ENCODE measurements around the gene NCDN. TPM values are rescaled to one million over a fixed set of nuclear protein-coding genes. Genes with fewer than 3 reads are reported as not detected.

NCDN gene
- total and polyA plus RNA-seq, 2 of the 8 experiments (the other 6 are each of a cell fraction or from before 2014, with no cell fraction given): 26.2 to 35.4 TPM

- POLR2A ChIA-PET (ENCODE audit: partially characterized antibody): no interaction called here
- Histone ChIP-seq H3K79me2 (ENCODE audit: control insufficient read depth in 1 of 2, insufficient read depth in 2 of 2, low read length in 2 of 2) (no peaks in the 10 kb centered on the region), H3K18ac (ENCODE audit: extremely low read depth, low read length) (no peak overlapping the region), H2AK5ac (ENCODE audit: low read depth, low read length) (no peak overlapping the region), H3K4me3 (ENCODE audit: extremely low read depth in 1 of 4, insufficient read depth in 2 of 4, low read depth in 3 of 4, low read length in 4 of 4) (no peak overlapping the region), H2BK5ac (ENCODE audit: low read depth, low read length) (no peak overlapping the region), H3K14ac (ENCODE audit: insufficient read length) (no peak overlapping the region), H4K91ac (replicated peaks; ENCODE audit: insufficient read length, low read length) (no peak overlapping the region), H2BK15ac (ENCODE audit: low read length) (no peak overlapping the region), H3K4me1 (replicated peaks in 1 of 4; ENCODE audit: control insufficient read depth in 3 of 4, insufficient read depth in 4 of 4, low read length in 3 of 4) (no peaks in the 10 kb centered on the region), H3K4me2 (ENCODE audit: insufficient read depth in 1 of 2, low read depth in 2 of 2, low read length in 2 of 2) (no peak overlapping the region), H3K4ac (replicated peaks; ENCODE audit: insufficient read length, low read depth, low read length) (no peak overlapping the region), H3K27me3 (replicated peaks in 1 of 4; ENCODE audit: control insufficient read depth in 3 of 4, extremely low read depth in 1 of 4, insufficient read depth in 3 of 4, low read length in 3 of 4) (no peaks in the 10 kb centered on the region), H2BK20ac (ENCODE audit: low read length) (no peak overlapping the region), H3K27ac (ENCODE audit: low read depth, low read length) (no peak overlapping the region), H2BK120ac (replicated peaks; ENCODE audit: low read depth, low read length) (no peak overlapping the region), H3K56ac (replicated peaks; ENCODE audit: insufficient read length, low read depth, low read length) (no peak overlapping the region), H3K9ac (replicated peaks in 1 of 4; ENCODE audit: extremely low read depth in 1 of 4, low read depth in 3 of 4, low read length in 3 of 4) (peak overlapping the region in 1 of 4 experiments; percentile 10; a peak in 1 of 7 replicates), H4K8ac (ENCODE audit: extremely low read depth, insufficient read depth, low read length) (no peak overlapping the region), H3K9me3 (ENCODE audit: insufficient read depth in 2 of 2, low read depth in 1 of 2, low read length in 1 of 2) (no peaks in the 10 kb centered on the region), H3K23me2 (ENCODE audit: low read depth, low read length) (no peaks in the 10 kb centered on the region), H2AFZ (ENCODE audit: low read length) (no peak overlapping the region), H4K20me1 (replicated peaks in 1 of 2; ENCODE audit: control insufficient read depth in 1 of 2, insufficient read depth in 2 of 2, low read length in 2 of 2) (peaks cover 0 to 10% of the 10 kb centered on the region in 2 experiments), H4K5ac (ENCODE audit: insufficient read length, low read depth, low read length) (no peak overlapping the region), H3K36me3 (ENCODE audit: control insufficient read depth in 2 of 4, insufficient read depth in 4 of 4, low read length in 3 of 4) (peaks cover 0 to 3% (median under 1%) of the 10 kb centered on the region in 4 experiments; a peak in 3 of 8 replicates), H3K79me1 (ENCODE audit: low read depth, low read length) (0 out of 2 replicates have a peak, but pooled peaks cover 2% of the 10 kb centered on the region), H2BK12ac (ENCODE audit: low read depth, low read length) (no peak overlapping the region), H3K23ac (ENCODE audit: insufficient read length) (no peak overlapping the region)
- CTCF ChIA-PET (ENCODE audit: partially characterized antibody): no interaction called here
- WGBS, 2 experiments (ENCODE audit: extremely low coverage in 1 of 2, insufficient coverage in 1 of 2, insufficient read length in 1 of 2, insufficient replicate concordance in 2 of 2, low coverage in 1 of 2, low lambda C conversion rate in 2 of 2, missing lambda C conversion rate in 1 of 2): 91% methylated on average over 7 of the region's 7 CpGs; no CpG with 5 or more reads in 1 of the 2 experiments
- DNase-seq (ENCODE audit: low read depth in 1 of 2, low spot score in 2 of 2): no peak
- no peak for TF ChIP-seq CHD2 (IDR thresholded peaks at IDR 0.05; ENCODE audit: low read length)
- peak; percentile 35; the same call in 1 of the 2 replicates for TF ChIP-seq POLR2AphosphoS5 (IDR thresholded peaks at IDR 0.05; ENCODE audit: low read depth, low read length)
- no peak for FAIRE-seq
These were observed 38.1 kb downstream of the NCDN start for GRCh38 chr1:35595684-35596083.

Data from H1 (cell line).